Stimulated activated CD4-positive, alpha-beta T cell treated with anti-CD3 and anti-CD28 coated beads, Interleukin-15, amount 100 ng/mL, for 24 hours (primary cell): ENCODE data around the gene SMARCA5.

Experiments used
- DNase-seq: peaks from one replicate; pipeline ENCODE4 v3.0.0-alpha.2; 2020

SMARCA5 gene

GRCh38 chr4:143531788-143532491 is 18.4 kb downstream of the SMARCA5 start:
- no peak for DNase-seq

GRCh38 chr4:143538979-143539669 is 25.6 kb downstream of the SMARCA5 start:
- DNase-seq = no peak

GRCh38 chr4:143539670-143540023 is 26.1 kb downstream of the SMARCA5 start:
- DNase-seq = no peak

GRCh38 chr4:143549928-143550327 is 36.4 kb downstream of the SMARCA5 start:
- DNase-seq = no peak

GRCh38 chr4:143554728-143555597 is 41.5 kb downstream of the SMARCA5 start:
- DNase-seq = peak; percentile 32

DNA sequence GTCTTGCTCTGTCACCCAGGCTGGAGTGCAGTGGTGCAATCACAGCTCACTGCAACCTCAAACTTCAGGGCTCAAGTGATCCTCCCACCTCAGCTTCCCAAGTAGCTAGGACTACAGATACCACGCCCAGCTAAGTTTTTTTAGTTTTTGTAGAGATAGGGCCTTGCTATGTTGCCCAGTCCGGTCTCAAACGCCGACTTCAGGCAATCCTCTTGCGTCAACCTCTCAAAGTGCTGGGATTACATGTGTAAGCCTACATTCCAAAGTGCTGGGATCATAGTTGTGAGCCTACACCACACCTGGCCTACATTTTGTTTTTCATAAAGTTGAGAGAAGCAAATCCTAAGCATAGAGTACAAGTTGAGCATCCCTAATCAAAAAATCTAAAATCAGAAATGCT is 42.2 kb downstream of the SMARCA5 start:
- DNase-seq = no peak

GRCh38 chr4:143558286-143558685 is 44.8 kb downstream of the SMARCA5 start:
- no peak for DNase-seq

DNA sequence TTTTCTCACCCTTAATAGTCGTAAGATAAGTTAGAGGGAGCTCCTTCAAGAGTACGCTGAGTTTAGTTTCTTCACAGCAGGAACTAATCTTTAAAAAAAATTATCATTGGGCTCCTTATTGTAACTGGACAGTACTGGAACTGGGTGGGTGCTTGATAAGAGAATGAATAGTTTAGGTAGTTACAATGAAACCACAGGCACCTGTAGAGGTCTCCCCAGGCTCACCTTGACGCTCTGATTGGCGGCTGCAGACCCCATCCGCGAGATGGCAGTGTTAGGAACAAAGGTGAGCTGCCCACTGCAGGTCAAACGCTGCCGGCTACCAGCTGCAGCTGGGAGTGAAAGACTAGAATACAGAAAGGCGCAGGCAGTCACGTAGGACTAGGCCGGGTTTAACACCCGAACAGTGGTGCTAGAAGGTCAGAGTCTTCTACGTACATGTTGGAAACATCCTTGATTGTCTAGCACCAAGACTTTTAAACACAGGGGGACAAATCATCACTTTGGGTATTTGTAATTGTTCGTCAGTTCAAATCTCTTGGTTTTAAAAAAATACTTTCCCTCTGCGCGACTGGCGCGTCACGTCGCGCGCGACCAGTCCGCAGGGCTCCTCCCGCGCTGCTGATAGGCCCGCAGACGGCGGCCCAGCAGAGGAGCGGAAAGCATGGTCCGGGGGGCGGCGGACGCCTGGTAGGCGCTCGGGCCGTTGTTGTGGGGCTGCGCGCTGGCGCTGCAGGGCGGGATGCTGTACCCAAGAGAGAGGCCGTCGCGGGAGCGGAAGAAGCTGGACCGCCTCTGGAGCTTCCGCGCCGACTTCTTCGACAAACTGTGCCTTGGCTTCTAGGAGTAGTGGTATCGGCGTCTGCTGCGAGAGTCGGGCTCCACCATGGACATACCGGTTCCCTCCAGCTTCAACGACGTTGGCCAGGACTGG is 45.6 kb downstream of the SMARCA5 start:
- peak; percentile 74 for DNase-seq

DNA sequence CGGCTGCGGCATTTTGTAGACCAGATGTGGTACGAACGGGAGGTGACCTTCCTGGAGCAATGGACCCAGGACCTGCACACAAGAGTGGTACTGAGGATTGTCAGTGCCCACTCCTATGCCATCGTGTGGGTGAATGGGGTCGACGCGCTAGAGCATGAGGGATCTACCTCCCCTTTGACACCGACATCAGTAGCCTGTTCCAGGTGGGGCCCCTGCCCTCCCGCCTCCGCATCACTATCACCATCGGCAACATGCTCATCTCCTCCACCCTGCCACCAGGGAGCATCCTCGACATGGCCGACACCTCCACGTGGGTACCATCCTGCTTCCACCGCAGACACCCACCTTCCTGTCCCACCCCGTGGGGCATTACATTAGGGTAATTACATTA is 46.2 kb downstream of the SMARCA5 start:
- DNase-seq = peak; percentile 57

- DNase-seq = no peak
Measured at GRCh38 chr4:143564472-143564871, 51.0 kb downstream of the SMARCA5 start.

- DNase-seq = no peak
Measured at GRCh38 chr4:143575331-143575730, 61.8 kb downstream of the SMARCA5 start.

GRCh38 chr4:143581331-143581946 is 67.9 kb downstream of the SMARCA5 start:
- no peak for DNase-seq

- no peak for DNase-seq
Measured at GRCh38 chr4:143585548-143585947, 72.0 kb downstream of the SMARCA5 start.

- DNase-seq = no peak
Measured at GRCh38 chr4:143586080-143586479, 72.6 kb downstream of the SMARCA5 start.

- DNase-seq = no peak
Measured at GRCh38 chr4:143587703-143588102, 74.2 kb downstream of the SMARCA5 start.

- DNase-seq = no peak
Measured at GRCh38 chr4:143597276-143597675, 83.8 kb downstream of the SMARCA5 start.

DNA sequence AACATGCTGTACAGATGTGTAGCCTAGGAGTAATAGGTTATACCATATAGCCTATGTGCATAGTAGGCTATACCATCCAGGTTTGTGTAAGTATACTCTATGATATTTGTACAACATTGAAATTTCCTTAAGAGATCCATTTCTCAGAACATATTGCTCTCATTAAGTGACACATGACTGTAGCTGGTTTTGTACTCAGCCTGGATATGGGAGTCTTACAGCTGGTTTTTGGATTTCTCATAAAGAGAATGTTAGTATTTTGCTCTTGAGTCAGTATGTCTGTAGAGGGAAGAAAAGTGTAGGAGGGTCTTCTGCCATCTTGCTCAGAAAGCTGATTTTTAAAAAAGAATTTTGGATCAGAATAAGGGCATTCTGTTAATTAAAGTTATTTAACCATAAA is 85.3 kb downstream of the SMARCA5 start:
- no peak for DNase-seq

DNA sequence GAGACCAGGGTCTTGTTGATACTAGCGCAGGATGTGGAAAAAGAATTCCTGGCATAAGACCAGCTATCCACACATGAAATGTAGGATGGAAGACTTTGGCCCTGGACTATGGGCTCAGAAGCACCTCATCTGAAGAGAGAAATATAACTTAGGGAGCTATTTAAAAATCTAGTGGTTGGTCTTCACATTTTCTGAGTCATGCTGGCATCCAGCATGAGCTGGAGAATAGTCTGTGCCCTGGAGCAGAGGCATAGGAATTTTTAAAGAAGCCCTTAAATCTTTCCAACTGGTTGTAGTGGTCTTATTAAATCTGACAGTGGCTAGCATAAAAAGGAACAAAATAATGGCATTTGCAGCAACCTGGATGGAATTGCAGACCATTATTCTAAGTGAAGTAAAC is 86.3 kb downstream of the SMARCA5 start:
- no peak for DNase-seq

- no peak for DNase-seq
Measured at GRCh38 chr4:143606480-143606879, 93.0 kb downstream of the SMARCA5 start.
